Measurements from ENCODE around the gene ACAA2.

Gene ACAA2

GRCh38 chr18:49753643-49754042 is 59.7 kb downstream of the ACAA2 start:
- POLR2A ChIA-PET, result no interaction called here
- DNase-seq (ENCODE audit: extremely low spot score), result no peak
- CTCF ChIA-PET, result no interaction called here
- TF ChIP-seq ELF4 (IDR thresholded peaks at IDR 0.05), result no peak
- no peak for TF ChIP-seq SUZ12 (IDR thresholded peaks at IDR 0.05)
- TF ChIP-seq ZNF384 (IDR thresholded peaks at IDR 0.05), result no peak
- no peak for TF ChIP-seq CTBP1 (IDR thresholded peaks at IDR 0.05; ENCODE audit: borderline replicate concordance)
- TF ChIP-seq NFRKB (IDR thresholded peaks at IDR 0.05), result no peak
- no peak for TF ChIP-seq TARDBP (IDR thresholded peaks at IDR 0.05)
- TF ChIP-seq FOXK2 (IDR thresholded peaks at IDR 0.05), result no peak
- no peak for TF ChIP-seq FOXM1 (IDR thresholded peaks at IDR 0.05; ENCODE audit: borderline replicate concordance)
- no peak for TF ChIP-seq BHLHE40 (IDR thresholded peaks at IDR 0.05; ENCODE audit: borderline replicate concordance)

GRCh38 chr18:49752095-49752457 is 61.3 kb downstream of the ACAA2 start:
- TF ChIP-seq CTBP1 (IDR thresholded peaks at IDR 0.05; ENCODE audit: borderline replicate concordance) (no peak), L3MBTL2 (conservative IDR thresholded peaks at IDR 0.05) (no peak), ZNF384 (IDR thresholded peaks at IDR 0.05) (no peak), HDGF (IDR thresholded peaks at IDR 0.05; ENCODE audit: borderline replicate concordance) (no peak), ARNT (IDR thresholded peaks at IDR 0.05) (no peak), TARDBP (IDR thresholded peaks at IDR 0.05) (no peak)
- DNase-seq (ENCODE audit: extremely low spot score), result no peak
- CTCF ChIA-PET, result no interaction called here
- POLR2A ChIA-PET, result no interaction called here

GRCh38 chr18:49751427-49752094 is 61.8 kb downstream of the ACAA2 start:
- no peak for DNase-seq (ENCODE audit: extremely low spot score)
- TF ChIP-seq CTBP1 (IDR thresholded peaks at IDR 0.05; ENCODE audit: borderline replicate concordance) (no peak), PKNOX1 (IDR thresholded peaks at IDR 0.05) (no peak), ARNT (IDR thresholded peaks at IDR 0.05) (no peak), L3MBTL2 (conservative IDR thresholded peaks at IDR 0.05) (no peak), FOXA1 (IDR thresholded peaks at IDR 0.05) (no peak), LEF1 (IDR thresholded peaks at IDR 0.05; ENCODE audit: borderline replicate concordance) (no peak), NFRKB (IDR thresholded peaks at IDR 0.05) (no peak), SP1 (IDR thresholded peaks at IDR 0.05) (no peak)
- CTCF ChIA-PET, result interaction anchor here (1.5 kb wide), 1 partner anchor 22 kb away, joined by 6 read pairs; no protein-coding TSS in a partner anchor
- POLR2A ChIA-PET, result no interaction called here

GRCh38 chr18:49749563-49749962 is 63.8 kb downstream of the ACAA2 start:
- CTCF ChIA-PET, result no interaction called here
- POLR2A ChIA-PET, result interaction anchor here (1.1 kb wide), 1 partner anchor 14 kb away, joined by 3 read pairs; no protein-coding TSS in a partner anchor
- no peak for TF ChIP-seq HDGF (IDR thresholded peaks at IDR 0.05; ENCODE audit: borderline replicate concordance)
- TF ChIP-seq PKNOX1 (IDR thresholded peaks at IDR 0.05), result no peak
- no peak for TF ChIP-seq L3MBTL2 (conservative IDR thresholded peaks at IDR 0.05)
- no peak for TF ChIP-seq ELF4 (IDR thresholded peaks at IDR 0.05)
- no peak for TF ChIP-seq FOXM1 (IDR thresholded peaks at IDR 0.05; ENCODE audit: borderline replicate concordance)
- TF ChIP-seq CTBP1 (IDR thresholded peaks at IDR 0.05; ENCODE audit: borderline replicate concordance), result no peak
- TF ChIP-seq ARNT (IDR thresholded peaks at IDR 0.05), result no peak
- no peak for TF ChIP-seq TARDBP (IDR thresholded peaks at IDR 0.05)
- no peak for TF ChIP-seq LEF1 (IDR thresholded peaks at IDR 0.05; ENCODE audit: borderline replicate concordance)
- no peak for TF ChIP-seq SUZ12 (IDR thresholded peaks at IDR 0.05)
- TF ChIP-seq FOXK2 (IDR thresholded peaks at IDR 0.05), result no peak
- TF ChIP-seq NFRKB (IDR thresholded peaks at IDR 0.05), result no peak
- TF ChIP-seq BHLHE40 (IDR thresholded peaks at IDR 0.05; ENCODE audit: borderline replicate concordance), result no peak
- TF ChIP-seq ZNF384 (IDR thresholded peaks at IDR 0.05), result no peak
- no peak for TF ChIP-seq FOXA1 (IDR thresholded peaks at IDR 0.05)
- no peak for TF ChIP-seq SP1 (IDR thresholded peaks at IDR 0.05)
- no peak for DNase-seq (ENCODE audit: extremely low spot score)

- TF ChIP-seq FOXM1 (IDR thresholded peaks at IDR 0.05; ENCODE audit: borderline replicate concordance) (no peak), CTBP1 (IDR thresholded peaks at IDR 0.05; ENCODE audit: borderline replicate concordance) (no peak), LEF1 (IDR thresholded peaks at IDR 0.05; ENCODE audit: borderline replicate concordance) (no peak), L3MBTL2 (conservative IDR thresholded peaks at IDR 0.05) (no peak), HDGF (IDR thresholded peaks at IDR 0.05; ENCODE audit: borderline replicate concordance) (no peak), FOXA1 (IDR thresholded peaks at IDR 0.05) (no peak), ELF4 (IDR thresholded peaks at IDR 0.05) (no peak), TARDBP (IDR thresholded peaks at IDR 0.05) (no peak)
- ChIA-PET POLR2A (no interaction called here), CTCF (interaction anchor here (1.0 kb wide), 1 partner anchor 22 kb away, joined by 3 read pairs; no protein-coding TSS in a partner anchor)
- no peak for DNase-seq (ENCODE audit: extremely low spot score)
These were observed 65.5 kb downstream of the ACAA2 start for GRCh38 chr18:49747876-49748275.

GRCh38 chr18:49745045-49746014 is 68.0 kb downstream of the ACAA2 start:
- ChIA-PET CTCF (interaction anchor here (0.6 kb wide), 1 partner anchor 113 kb away, joined by 7 read pairs; no protein-coding TSS in a partner anchor), POLR2A (no interaction called here)
- TF ChIP-seq FOXK2 (IDR thresholded peaks at IDR 0.05) (no peak), BHLHE40 (IDR thresholded peaks at IDR 0.05; ENCODE audit: borderline replicate concordance) (no peak), TARDBP (IDR thresholded peaks at IDR 0.05) (no peak), ARNT (IDR thresholded peaks at IDR 0.05) (no peak), L3MBTL2 (conservative IDR thresholded peaks at IDR 0.05) (no peak), CTBP1 (IDR thresholded peaks at IDR 0.05; ENCODE audit: borderline replicate concordance) (no peak), LEF1 (IDR thresholded peaks at IDR 0.05; ENCODE audit: borderline replicate concordance) (no peak), HDGF (IDR thresholded peaks at IDR 0.05; ENCODE audit: borderline replicate concordance) (no peak), FOXM1 (IDR thresholded peaks at IDR 0.05; ENCODE audit: borderline replicate concordance) (no peak), PKNOX1 (IDR thresholded peaks at IDR 0.05) (no peak), NFRKB (IDR thresholded peaks at IDR 0.05) (no peak), SP1 (IDR thresholded peaks at IDR 0.05) (no peak), ZNF384 (IDR thresholded peaks at IDR 0.05) (no peak)
- no peak for DNase-seq (ENCODE audit: extremely low spot score)

Measured in HEK293T (cell line).